8988T (cell line): ENCODE data around the gene HEXIM1.
A peak's percentile ranks its signal among the peaks of the same experiment; 100 is the strongest.

Experiments
- DNase-seq: peaks from one replicate; pipeline ENCODE4 v3.0.0; 2011

The HEXIM1 gene

GRCh38 chr17:45147581-45148182 lies 593 bp upstream of the HEXIM1 start:
- no peak for DNase-seq

- peak; percentile 60 for DNase-seq
These were observed 878 bp downstream of the HEXIM1 start for GRCh38 chr17:45149037-45149668.

- DNase-seq = no peak
These were observed 1.7 kb downstream of the HEXIM1 start for GRCh38 chr17:45149669-45150664.

GRCh38 chr17:45150911-45151809 lies 2.9 kb downstream of the HEXIM1 start:
- no peak for DNase-seq

- DNase-seq = no peak
These were observed 6.8 kb downstream of the HEXIM1 start for GRCh38 chr17:45155029-45155428.

DNA sequence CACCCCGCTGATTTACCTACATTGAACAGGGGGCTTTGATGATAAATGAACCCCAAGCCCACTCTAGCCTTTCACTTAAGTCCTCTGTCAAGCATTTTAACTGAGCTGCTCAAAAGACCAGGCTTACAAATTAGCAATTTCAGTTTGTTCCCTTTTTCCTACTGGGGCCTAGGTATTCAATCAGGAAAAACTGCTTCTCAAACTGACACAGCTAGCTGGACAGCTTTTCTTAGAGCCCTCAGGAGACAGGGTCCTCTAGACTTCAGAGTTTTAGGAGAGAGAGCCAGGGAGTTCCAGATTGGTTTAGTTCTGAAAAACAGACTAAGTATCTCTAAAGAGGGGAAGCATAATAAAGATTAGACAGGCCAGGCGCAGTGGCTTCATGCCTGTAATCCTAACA lies 7.2 kb downstream of the HEXIM1 start:
- DNase-seq = no peak

- DNase-seq = no peak
These were observed 8.0 kb downstream of the HEXIM1 start for GRCh38 chr17:45156242-45156641.

GRCh38 chr17:45160447-45161287 lies 12.4 kb downstream of the HEXIM1 start:
- DNase-seq = no peak

DNA sequence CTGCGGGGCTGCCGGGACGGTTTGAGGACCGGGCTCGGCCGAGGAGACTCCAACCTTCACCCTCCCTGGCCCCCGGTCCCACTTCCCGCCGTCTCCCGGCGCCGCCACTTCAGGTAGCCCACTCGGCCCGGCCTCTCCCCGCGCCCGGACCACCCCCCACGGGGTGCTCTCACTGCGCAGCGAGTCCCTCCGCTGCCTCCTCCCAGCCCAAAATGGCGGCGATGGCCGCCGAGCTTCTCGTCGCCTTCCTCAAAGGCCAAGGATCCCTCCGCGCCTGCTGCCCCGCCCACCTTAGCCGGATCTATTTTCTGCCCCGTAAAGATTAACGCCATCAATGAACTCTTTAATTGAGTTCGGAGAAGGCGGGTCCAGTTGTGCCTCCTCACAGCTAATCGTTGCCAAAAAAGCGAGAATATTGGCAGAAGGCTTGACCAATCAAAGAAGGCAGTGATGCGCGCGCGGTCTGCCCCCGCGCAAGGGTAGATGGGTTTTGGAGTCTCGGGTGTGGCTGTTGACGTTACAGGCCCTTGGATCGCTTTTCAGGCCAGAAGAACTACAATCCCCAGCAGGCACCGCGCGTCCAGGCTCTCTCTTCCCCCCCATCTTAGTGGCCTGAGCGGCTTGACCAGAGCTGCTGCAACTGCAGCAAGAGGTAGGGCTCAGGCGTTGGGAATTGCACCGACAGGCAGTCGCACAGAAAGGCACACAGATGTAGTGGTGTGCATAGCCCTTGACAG lies 13.2 kb downstream of the HEXIM1 start, which contains the start of gene HEXIM2:
TSS of gene HEXIM2 (plus strand) at position 588 of the 737 bp plus-strand sequence. CDS start 919 bp downstream, outside the sequence.
- peak; percentile 64 for DNase-seq

DNA sequence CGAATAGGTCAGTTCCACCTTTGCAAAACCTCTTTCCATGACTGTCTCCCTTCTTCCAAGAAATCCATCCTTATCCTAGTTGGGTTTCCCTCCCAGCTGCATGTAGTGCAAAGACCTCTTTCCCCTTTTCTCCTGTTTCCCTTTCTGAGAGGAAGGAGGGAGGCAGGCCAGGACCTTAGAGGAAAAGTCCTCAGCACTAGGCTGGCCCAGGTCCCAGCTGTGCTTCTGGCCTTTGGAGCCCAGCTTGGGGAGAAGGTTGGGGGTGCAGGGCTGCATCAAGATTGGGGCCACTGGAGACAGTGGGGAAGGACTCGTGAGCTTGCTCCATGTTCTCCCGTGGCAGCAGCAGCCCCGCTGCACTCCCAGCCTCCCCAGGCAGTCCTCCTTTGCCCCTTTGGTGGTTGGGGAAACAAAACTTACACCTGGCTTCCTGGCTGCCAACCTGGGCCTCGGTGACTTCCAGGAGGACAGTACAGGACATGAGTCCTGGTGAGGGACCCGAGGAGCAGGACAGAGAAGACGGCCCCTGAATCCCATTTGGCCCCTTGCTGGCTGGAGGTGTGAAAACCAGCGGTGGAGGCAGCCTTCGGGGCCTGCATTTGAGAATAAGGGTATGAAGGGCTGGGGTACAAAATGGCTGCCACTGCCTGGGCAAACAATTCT lies 13.9 kb downstream of the HEXIM1 start:
- DNase-seq = no peak

DNA sequence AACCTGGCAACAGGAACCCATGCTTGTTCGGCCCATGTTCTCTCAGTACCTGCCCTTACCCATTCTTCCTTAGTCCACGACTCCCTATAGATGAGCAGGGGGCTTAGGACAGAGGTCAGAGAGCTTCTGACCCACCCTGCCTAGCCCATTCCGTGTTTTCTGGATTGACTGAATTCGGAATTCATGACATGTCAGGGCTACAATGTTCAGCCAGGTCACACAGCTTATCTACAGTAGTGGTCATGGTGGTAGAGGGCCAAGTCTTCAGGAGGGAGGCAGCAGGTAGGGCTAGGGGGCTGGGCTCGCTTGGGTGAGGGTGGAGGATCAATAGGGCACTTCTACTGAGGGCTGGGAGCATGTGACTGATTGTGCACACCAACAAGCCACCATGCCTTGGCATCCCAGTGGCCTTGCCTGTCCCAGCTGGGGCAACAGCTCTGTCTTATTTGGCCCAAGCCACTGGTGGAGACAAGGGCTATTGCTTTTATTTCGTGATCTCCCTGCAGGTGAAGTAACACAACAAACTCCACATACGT lies 16.5 kb downstream of the HEXIM1 start:
- DNase-seq = no peak

DNA sequence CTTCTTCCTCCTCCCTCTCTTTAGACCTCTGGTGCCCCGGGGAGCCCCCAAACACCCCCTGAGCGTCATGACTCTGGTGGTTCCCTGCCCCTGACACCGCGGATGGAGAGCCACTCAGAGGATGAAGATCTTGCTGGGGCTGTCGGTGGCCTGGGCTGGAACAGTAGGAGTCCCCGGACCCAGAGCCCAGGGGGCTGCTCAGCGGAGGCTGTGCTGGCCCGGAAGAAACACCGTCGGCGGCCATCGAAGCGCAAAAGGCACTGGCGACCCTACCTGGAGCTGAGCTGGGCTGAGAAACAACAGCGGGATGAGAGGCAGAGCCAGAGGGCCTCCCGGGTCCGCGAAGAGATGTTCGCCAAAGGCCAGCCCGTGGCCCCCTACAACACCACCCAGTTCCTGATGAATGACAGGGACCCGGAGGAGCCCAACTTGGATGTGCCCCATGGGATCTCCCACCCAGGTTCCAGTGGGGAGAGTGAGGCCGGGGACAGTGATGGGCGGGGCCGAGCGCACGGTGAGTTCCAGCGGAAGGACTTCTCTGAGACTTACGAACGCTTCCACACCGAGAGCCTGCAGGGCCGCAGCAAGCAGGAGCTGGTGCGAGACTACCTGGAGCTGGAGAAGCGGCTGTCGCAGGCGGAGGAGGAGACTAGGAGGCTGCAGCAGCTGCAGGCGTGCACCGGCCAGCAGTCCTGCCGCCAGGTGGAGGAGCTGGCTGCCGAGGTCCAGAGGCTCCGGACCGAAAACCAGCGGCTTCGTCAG lies 20.9 kb downstream of the HEXIM1 start:
- no peak for DNase-seq

- DNase-seq = no peak
These were observed 22.1 kb downstream of the HEXIM1 start for GRCh38 chr17:45170280-45170930.

GRCh38 chr17:45170931-45171337 lies 22.7 kb downstream of the HEXIM1 start:
- no peak for DNase-seq

DNA sequence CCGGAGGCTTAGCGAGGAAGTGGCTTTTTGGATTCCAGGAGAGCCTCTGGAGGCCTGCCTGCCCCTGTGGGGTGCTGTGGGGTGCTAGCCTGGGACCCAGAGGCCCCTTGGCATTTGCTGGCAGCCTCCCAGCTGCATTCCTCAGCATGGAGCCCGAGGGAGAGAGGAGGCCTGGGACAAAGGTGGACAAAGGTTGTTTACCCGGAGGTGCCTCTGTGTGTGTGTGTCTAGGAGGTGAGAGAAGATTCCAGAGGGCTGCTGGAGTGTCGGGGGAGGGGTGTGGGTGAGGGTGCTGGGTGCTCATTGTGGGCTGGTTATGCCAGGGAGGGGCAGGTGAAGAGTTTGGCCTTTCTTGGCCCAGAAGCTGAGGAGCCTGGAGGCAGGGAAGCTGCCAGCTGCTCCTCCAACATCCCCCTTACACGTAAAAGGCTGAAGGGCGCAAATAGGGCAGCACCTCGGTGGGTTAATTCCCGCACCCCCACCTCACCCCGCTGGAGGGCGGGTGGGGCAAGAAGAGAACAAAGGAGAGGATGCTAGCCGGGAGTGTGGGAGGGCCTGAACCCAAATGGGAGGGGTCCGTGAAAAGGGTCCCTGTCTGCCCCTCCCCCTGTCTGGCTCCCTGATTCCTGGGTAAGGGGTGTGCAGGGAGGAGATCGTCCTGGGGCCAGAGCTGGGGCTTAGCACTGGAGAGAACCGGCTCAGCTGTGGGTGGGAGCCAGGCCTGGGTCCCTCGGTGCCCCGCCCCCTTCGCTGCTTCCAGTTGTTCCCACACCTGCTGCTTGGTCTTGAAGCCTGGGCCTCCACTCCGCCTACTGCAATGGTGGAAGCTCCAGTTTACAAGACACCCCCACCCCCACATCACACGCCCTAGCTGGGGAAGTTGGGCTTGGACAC lies 23.3 kb downstream of the HEXIM1 start:
- no peak for DNase-seq

GRCh38 chr17:45172232-45172540 lies 23.9 kb downstream of the HEXIM1 start:
- DNase-seq = no peak

DNA sequence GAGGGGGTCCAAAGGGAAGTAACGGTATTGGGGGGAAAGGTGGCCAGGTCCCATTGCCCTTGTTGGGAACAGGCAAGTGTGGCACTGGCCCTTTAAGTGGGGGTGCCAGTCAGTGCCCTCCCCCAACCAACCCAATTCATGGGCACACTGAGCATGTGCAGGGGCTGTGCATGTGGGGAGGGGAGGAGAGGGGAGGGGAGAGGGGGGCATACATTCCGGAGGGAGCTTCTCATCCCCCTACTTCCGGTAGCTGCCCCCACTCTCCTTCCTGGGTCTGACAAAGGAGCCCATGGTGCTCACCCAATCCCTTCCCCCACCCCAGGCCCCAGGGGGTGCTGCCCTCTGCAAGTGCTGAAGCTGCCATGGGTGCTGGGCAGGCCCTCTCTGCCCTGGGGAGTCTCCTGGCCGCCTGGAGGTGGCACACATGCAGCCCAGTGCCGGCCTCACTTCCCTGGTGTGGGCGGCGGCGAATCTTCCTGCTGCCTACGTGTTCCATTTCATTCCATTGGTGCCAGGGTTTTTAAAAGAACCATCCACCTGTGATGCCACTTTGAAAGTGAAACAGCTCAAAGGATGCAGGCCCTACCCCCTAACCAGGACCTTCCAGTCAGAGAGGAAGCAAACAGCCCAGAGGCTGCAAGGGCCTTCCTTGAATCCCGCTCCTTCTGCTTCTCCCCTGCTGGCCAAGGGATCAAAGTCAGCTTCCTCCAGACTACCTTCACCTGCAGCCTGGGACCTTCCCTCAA lies 24.4 kb downstream of the HEXIM1 start:
- peak; percentile 52 for DNase-seq
